Epithelial cell of esophagus (primary cell): Measurements from ENCODE around the gene P3H2.
A peak's percentile ranks its signal among the peaks of the same experiment; 100 is the strongest.
"Not testable (repeated sequence)": the region's sequence is repeated elsewhere in the genome, so short reads cannot be mapped to it uniquely, and the experiment has no call there.

Source experiments
- DNase-seq: peaks from one replicate; pipeline ENCODE4 v3.0.0; 2010; ENCODE audit warnings: low read depth
- H3K4me3 ChIP-seq: 2 replicates; pipeline ENCODE4 v1.5.1; 2011; ENCODE audit warnings: mild to moderate bottlenecking, low read length, control low read depth
- TF ChIP-seq, protein P1 (sequence below): IDR thresholded peaks from 2 replicates; pipeline ENCODE4 v1.5.1; 2011; ENCODE audit warnings: low read depth, mild to moderate bottlenecking, low read length, control low read depth, inconsistent platforms; ENCODE audit not compliant: insufficient read depth; ENCODE audit errors: missing control alignments

P3H2 gene

DNA sequence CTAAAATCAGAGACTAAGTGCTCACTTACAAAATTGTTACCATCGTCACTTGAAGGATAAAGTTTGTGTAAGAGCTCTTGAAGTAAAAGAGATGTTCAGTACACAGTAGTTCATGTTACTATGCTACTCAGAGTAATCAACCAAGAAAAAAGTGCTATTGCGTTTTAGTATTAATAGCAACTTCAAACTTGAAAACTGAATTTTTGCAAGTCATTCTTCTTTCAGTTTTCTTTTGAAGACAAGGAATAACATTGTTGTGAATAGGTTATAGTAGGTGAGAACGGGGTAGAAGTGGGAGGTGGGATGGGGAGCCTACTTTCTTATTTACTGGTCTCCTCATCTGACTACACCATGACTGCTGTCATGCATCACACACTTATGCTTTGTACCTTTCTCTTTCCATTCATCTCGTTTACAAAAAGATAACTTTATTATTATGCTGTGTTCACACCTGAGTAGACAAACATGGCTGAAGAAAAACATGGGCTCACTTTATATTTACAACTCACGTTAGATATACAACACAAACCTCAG is 39.3 kb upstream of the P3H2 start:
- H3K4me3 ChIP-seq = no peak overlapping the region
- no peak for DNase-seq
- TF ChIP-seq, protein P1, sequence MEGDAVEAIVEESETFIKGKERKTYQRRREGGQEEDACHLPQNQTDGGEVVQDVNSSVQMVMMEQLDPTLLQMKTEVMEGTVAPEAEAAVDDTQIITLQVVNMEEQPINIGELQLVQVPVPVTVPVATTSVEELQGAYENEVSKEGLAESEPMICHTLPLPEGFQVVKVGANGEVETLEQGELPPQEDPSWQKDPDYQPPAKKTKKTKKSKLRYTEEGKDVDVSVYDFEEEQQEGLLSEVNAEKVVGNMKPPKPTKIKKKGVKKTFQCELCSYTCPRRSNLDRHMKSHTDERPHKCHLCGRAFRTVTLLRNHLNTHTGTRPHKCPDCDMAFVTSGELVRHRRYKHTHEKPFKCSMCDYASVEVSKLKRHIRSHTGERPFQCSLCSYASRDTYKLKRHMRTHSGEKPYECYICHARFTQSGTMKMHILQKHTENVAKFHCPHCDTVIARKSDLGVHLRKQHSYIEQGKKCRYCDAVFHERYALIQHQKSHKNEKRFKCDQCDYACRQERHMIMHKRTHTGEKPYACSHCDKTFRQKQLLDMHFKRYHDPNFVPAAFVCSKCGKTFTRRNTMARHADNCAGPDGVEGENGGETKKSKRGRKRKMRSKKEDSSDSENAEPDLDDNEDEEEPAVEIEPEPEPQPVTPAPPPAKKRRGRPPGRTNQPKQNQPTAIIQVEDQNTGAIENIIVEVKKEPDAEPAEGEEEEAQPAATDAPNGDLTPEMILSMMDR = no peak

DNA sequence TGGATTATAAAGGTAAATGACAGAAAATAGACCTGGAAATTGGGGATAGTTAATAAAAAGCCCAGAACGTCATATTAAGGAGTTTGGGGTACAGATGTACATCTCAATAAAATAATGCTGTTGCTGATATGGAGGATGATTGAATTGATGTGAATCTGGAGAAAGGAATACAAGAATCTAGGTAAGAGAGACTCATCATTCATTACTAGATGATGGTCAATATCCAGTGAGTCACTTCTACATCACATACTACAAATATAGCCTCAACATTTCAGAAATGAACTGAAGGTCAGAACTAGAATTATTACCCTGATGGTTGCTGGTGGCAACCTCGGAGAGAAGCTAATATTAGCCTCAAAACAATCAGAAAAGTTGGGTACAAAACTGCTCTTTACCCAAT is 37.6 kb upstream of the P3H2 start:
- no peak overlapping the region for H3K4me3 ChIP-seq
- DNase-seq = no peak
- TF ChIP-seq, protein P1 = no peak

DNA sequence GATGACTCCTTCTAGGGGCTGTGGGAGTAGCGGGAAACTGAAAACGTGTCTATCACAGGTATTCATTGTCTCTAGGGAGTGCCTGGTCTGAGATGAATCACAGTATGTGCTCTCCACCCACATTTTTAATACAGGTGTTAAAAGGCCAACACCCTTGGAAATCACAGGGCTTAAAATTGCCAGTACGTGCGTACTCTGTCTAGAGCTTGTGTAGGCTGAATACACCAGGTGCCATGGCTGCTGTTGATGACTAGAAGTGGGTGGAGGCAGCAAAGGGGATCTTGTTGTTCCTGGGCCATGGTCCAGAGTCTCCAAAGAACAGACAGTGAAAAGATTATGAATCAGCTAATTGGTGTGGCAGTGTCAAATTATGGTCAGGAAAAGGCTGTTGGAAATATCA is 35.1 kb upstream of the P3H2 start:
- TF ChIP-seq, protein P1 = no peak
- H3K4me3 ChIP-seq = no peak overlapping the region
- peak; percentile 97 for DNase-seq

DNA sequence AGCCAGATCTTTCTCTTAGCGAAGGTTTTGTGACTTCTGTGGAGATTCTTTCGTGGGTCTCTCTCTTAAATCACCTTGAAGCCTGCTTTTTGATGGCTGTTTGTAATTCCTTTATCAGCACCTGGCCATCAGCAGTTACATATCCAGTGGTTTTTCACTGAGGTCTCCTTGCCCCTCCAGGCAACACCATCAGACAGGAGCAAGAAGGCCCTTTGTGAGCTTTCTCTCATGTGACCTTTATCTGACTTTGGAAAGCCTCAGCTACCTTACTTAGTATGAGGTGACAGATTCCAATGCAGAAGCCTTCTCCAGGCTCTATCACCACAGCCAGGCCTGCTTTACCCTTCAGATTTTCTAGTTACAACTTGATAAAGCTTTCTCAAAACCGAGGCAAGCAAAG is 30.0 kb upstream of the P3H2 start:
- no peak overlapping the region for H3K4me3 ChIP-seq
- TF ChIP-seq, protein P1 = no peak
- no peak for DNase-seq

DNA sequence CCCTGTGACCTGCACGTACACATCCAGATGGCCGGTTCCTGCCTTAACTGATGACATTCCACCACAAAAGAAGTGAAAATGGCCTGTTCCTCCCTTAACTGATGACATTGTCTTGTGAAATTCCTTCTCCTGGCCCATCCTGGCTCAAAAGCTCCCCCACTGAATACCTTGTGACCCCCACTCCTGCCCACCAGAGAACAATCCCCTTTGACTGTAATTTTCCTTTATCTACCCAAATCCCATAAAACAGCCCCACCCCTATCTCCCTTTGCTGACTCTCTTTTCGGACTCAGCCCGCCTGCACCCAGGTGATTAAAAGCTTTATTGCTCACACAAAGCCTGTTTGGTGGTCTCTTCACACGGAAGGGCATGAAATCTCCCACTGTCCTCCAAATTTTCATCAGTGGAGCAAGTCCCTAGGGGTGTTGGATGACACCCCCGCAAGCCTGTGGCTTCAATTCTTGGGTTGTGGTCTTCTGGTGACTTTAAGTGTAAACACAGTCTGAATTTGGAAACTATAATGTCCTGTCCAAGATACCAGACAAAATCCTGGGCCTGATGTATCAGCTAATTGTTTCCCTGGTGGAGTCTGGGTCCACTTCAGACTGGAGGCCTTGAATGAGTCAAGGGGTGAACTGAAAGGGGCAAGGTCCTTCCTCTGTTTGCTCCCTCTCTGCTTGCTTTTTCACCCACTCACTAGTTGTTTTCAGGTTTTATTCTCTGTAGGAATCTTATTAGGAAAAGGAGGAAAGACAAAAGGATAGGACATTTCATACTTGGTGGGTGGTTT is 29.3 kb upstream of the P3H2 start:
- H3K4me3 ChIP-seq, DNase-seq: not testable (repeated sequence)

DNA sequence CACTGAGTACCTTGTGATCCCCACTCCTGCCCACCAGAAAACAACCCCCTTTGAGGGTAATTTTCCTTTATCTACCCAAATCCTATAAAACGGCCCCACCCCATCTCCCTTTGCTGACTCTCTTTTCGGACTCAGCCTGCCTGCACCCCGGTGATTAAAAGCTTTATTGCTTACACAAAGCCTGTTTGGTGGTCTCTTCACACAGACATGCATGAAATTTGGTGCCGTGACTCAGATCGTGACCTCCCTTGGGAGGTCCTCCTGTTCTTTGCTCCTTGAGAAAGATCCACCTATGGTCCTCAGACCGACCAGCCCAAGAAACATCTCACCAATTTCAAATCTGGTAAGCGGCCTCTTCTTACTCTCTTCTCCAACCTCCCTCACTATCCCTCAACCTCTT is 24.1 kb upstream of the P3H2 start:
- DNase-seq, H3K4me3 ChIP-seq: not testable (repeated sequence)

DNA sequence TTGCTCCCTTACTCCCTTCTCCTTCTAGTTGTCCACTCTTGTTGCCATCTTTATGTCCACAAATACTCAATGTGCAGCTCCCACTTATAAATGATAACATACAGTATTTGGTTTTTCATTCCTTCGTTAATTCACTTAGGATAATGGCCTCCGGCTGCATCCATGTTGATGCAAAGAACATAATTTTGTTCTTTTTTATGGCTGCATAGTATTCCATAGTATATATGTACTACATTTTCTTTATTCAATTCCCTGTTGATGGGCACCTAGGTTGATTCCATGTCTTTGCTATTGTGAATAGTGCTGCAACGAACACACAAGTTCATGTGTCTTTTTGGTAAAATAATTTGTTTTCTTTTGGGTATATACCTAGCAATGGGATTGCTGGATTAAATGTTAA is 21.3 kb upstream of the P3H2 start:
- no peak overlapping the region for H3K4me3 ChIP-seq
- no peak for DNase-seq
- TF ChIP-seq, protein P1 = no peak

DNA sequence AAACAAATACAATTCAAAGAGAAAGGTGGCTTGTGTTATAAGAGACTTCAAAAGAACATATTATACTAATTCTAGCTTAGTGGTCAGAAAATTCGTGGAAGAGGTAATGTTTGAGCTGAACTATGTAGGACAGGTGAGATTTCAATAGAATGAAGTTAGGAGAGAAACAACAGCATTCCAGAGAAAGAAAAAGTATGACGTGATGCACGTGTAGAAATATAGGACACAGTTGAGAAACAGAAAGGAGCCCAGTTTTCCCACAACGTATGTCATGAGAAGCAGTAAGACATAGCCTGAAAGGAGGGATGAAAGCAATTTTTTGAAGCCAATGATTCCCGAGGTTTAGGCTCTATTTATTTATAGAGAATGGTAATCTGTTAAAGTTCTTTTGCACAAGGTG is 18.7 kb upstream of the P3H2 start:
- no peak overlapping the region for H3K4me3 ChIP-seq
- DNase-seq = no peak
- TF ChIP-seq, protein P1 = no peak
